H9 (cell line): Measurements from ENCODE around the gene GLIPR2. TPM values are rescaled to one million over a fixed set of nuclear protein-coding genes. Genes with fewer than 3 reads are reported as not detected.

ENCODE experiments used
- DNase-seq: peaks from one replicate; pipeline ENCODE4 v3.0.0-alpha.2; 2017
- H2AFZ ChIP-seq: one replicate; pipeline ENCODE4 v1.6.1; 2013; ENCODE audit warnings: mild to moderate bottlenecking, low read length, control low read depth, moderate library complexity
- H2AK5ac ChIP-seq: 2 replicates; pipeline ENCODE4 v1.6.1; 2013; ENCODE audit warnings: low read length, control low read depth, mixed read lengths; ENCODE audit not compliant: insufficient read length
- H2BK120ac ChIP-seq: one replicate; pipeline ENCODE4 v1.6.1; 2013; ENCODE audit warnings: low read depth, mild to moderate bottlenecking, low read length, control low read depth, inconsistent platforms; ENCODE audit not compliant: poor library complexity, severe bottlenecking
- H2BK12ac ChIP-seq: 2 replicates; pipeline ENCODE4 v1.6.1; 2013; ENCODE audit warnings: low read length, control low read depth, mixed read lengths, low read depth; ENCODE audit not compliant: insufficient read length
- H2BK15ac ChIP-seq: 2 replicates; pipeline ENCODE4 v1.6.1; 2013; ENCODE audit warnings: low read depth, low read length, control low read depth
- H2BK20ac ChIP-seq: one replicate; pipeline ENCODE4 v1.6.1; 2013; ENCODE audit warnings: low read depth, mild to moderate bottlenecking, low read length, control low read depth, inconsistent platforms; ENCODE audit not compliant: poor library complexity, severe bottlenecking
- H2BK5ac ChIP-seq: 2 replicates; pipeline ENCODE4 v1.6.1; 2013; ENCODE audit warnings: low read length, control low read depth, mixed read lengths; ENCODE audit not compliant: insufficient read length
- H3K14ac ChIP-seq: 2 replicates; pipeline ENCODE4 v1.6.1; 2013; ENCODE audit warnings: low read length, control low read depth; ENCODE audit not compliant: insufficient read depth
- H3K18ac ChIP-seq: 2 replicates; pipeline ENCODE4 v1.6.1; 2013; ENCODE audit warnings: low read depth, mild to moderate bottlenecking, mixed read lengths, low read length, control low read depth; ENCODE audit not compliant: insufficient read length
- H3K23ac ChIP-seq: 2 replicates; pipeline ENCODE4 v1.6.1; 2013; ENCODE audit warnings: low read length, control low read depth, mixed read lengths, low read depth; ENCODE audit not compliant: insufficient read length
- H3K23me2 ChIP-seq: 2 replicates; pipeline ENCODE4 v1.6.1; 2013; ENCODE audit warnings: low read depth, mild to moderate bottlenecking, mixed read lengths, low read length, control low read depth; ENCODE audit not compliant: insufficient read length, poor library complexity, severe bottlenecking
- H3K27ac ChIP-seq: 2 replicates; pipeline ENCODE4 v1.5.1; 2013; ENCODE audit warnings: low read length, control low read depth, mixed read lengths, low read depth; ENCODE audit not compliant: insufficient read length
- H3K27me3 ChIP-seq: 2 replicates; pipeline ENCODE4 v1.6.1; 2013; ENCODE audit warnings: low read length, control low read depth, inconsistent platforms; ENCODE audit not compliant: insufficient read depth
- H3K4ac ChIP-seq: 2 replicates; pipeline ENCODE4 v1.6.1; 2013; ENCODE audit warnings: low read depth, mild to moderate bottlenecking, control low read depth, inconsistent platforms, low read length, moderate library complexity
- H3K4me1 ChIP-seq: 2 replicates; pipeline ENCODE4 v1.6.1; 2013; ENCODE audit warnings: low read length, control low read depth, inconsistent platforms; ENCODE audit not compliant: insufficient read depth
- H3K4me2 ChIP-seq: 2 replicates; pipeline ENCODE4 v1.6.1; 2013; ENCODE audit warnings: low read length, control low read depth, mixed read lengths; ENCODE audit not compliant: insufficient read length, insufficient read depth
- H3K56ac ChIP-seq: 2 replicates; pipeline ENCODE4 v1.6.1; 2013; ENCODE audit warnings: low read depth, mild to moderate bottlenecking, mixed read lengths, low read length, control low read depth; ENCODE audit not compliant: insufficient read length
- H3K79me1 ChIP-seq: 2 replicates; pipeline ENCODE4 v1.6.1; 2013; ENCODE audit warnings: low read depth, mild to moderate bottlenecking, moderate library complexity, low read length, control low read depth, inconsistent platforms; ENCODE audit not compliant: insufficient read depth, poor library complexity, severe bottlenecking
- H3K79me2 ChIP-seq: 2 replicates; pipeline ENCODE4 v1.6.1; 2013; ENCODE audit warnings: low read length, control low read depth, inconsistent platforms; ENCODE audit not compliant: insufficient read depth
- H3K9ac ChIP-seq: 2 replicates; pipeline ENCODE4 v1.6.1; 2013; ENCODE audit warnings: low read length, control low read depth, mixed read lengths; ENCODE audit not compliant: insufficient read length; ENCODE audit errors: extremely low read depth
- H3K9me3 ChIP-seq: one replicate; pipeline ENCODE4 v1.6.1; 2013; ENCODE audit warnings: low read depth, low read length, inconsistent platforms; ENCODE audit not compliant: control insufficient read depth
- H3T11ph ChIP-seq: one replicate; pipeline ENCODE4 v1.6.1; 2013; ENCODE audit warnings: mild to moderate bottlenecking, low read length, control low read depth, inconsistent platforms
- H4K20me1 ChIP-seq: one replicate; pipeline ENCODE4 v1.6.1; 2013; ENCODE audit not compliant: control insufficient read depth, insufficient read length, insufficient read depth
- H4K5ac ChIP-seq: 2 replicates; pipeline ENCODE4 v1.6.1; 2013; ENCODE audit warnings: low read depth, mild to moderate bottlenecking, mixed read lengths, low read length, control low read depth; ENCODE audit not compliant: insufficient read length
- H4K8ac ChIP-seq: replicated peaks from 2 replicates; pipeline ENCODE4 v1.6.1; 2013; ENCODE audit warnings: low read length, control low read depth, mixed read lengths, low read depth; ENCODE audit not compliant: insufficient read length
- H4K91ac ChIP-seq: 2 replicates; pipeline ENCODE4 v1.6.1; 2013; ENCODE audit warnings: low read depth, mild to moderate bottlenecking, moderate library complexity, mixed read lengths, low read length, control low read depth; ENCODE audit not compliant: insufficient read length
- H3K27ac Mint-ChIP-seq, 3 experiments: 2 replicates in 2 of 3; 3 replicates in 1 of 3; pipeline ENCODE4 v1.8.0; 2020 to 2021; ENCODE audit warnings: mixed read lengths in 3 of 3, mild to moderate bottlenecking in 1 of 3, moderate library complexity in 1 of 3
- H3K27me3 Mint-ChIP-seq: 2 replicates; pipeline ENCODE4 v1.8.0; 2021; ENCODE audit warnings: low read depth, mild to moderate bottlenecking, moderate library complexity, mixed read lengths
- H3K36me3 Mint-ChIP-seq, 3 experiments: 2 replicates in 2 of 3; 3 replicates in 1 of 3; pipeline ENCODE4 v1.8.0; 2020 to 2021; ENCODE audit warnings: low read depth in 3 of 3, mixed read lengths in 3 of 3; ENCODE audit not compliant: insufficient read depth in 1 of 3
- H3K4me1 Mint-ChIP-seq, 2 experiments: 2 replicates each; pipeline ENCODE4 v1.8.0; 2020; ENCODE audit warnings: mixed read lengths in 2 of 2
- H3K4me3 Mint-ChIP-seq, 2 experiments: 2 replicates in 1 of 2; 3 replicates in 1 of 2; pipeline ENCODE4 v1.8.0; 2020 to 2021; ENCODE audit warnings: mild to moderate bottlenecking in 2 of 2, mixed read lengths in 2 of 2, moderate library complexity in 1 of 2
- H3K9me3 Mint-ChIP-seq, 2 experiments: 2 replicates in 1 of 2; 3 replicates in 1 of 2; pipeline ENCODE4 v1.8.0; 2020; ENCODE audit warnings: mild to moderate bottlenecking in 2 of 2, mixed read lengths in 2 of 2, moderate library complexity in 1 of 2
- WGBS: extraction: QIAGEN DNeasy Blood & Tissue Kit; methylation state at CpG from one replicate; pipeline ENCODE4 v1.1.7; 2013; ENCODE audit warnings: missing lambda C conversion rate, low lambda C conversion rate, mixed read lengths; ENCODE audit not compliant: insufficient read length; ENCODE audit errors: extremely low coverage; 5-methylcytosine and 5-hydroxymethylcytosine counted together
- total RNA-seq: library from RNA; stranded (reverse); gene quantifications from 2 replicates; pipeline ENCODE4 v1.2.1, GENCODE V29; 2021
- TF ChIP-seq, protein P1 (sequence below): fragments of 200-600 bp; sonication (generic); conservative IDR thresholded peaks from 3 replicates; pipeline ENCODE4 v1.8.0; 2021; ENCODE audit warnings: antibody characterized with exemption, mild to moderate bottlenecking

Gene GLIPR2
- total RNA-seq, 1 experiment from 2014 or later: 10.0 TPM

DNA sequence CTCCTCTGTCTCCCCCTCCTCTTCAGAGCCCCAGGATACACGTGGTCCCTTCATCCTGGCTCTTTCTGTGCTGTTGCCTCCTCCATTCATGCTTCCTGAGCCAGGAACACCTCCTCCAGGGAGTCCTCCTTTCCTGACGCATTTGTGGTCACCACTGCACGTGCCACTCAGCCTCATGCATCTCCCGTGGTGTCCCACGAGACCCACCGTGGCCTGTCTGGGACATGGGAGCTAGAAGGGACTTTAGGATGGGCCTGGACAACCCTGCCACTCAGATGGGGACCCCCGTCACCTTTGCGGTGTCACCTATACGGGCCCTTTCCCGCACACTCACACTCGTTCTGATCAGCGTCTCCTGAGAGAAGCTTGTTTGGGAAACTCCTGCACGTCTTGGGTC is 6.7 kb downstream of the GLIPR2 start:
- H2BK20ac ChIP-seq: no peak overlapping the region
- no peaks in the 10 kb centered on the region for H3K79me1 ChIP-seq
- no peak overlapping the region for H4K8ac ChIP-seq
- H3K56ac ChIP-seq: no peak overlapping the region
- no peak overlapping the region for H3K4me2 ChIP-seq
- no peak overlapping the region for H2AK5ac ChIP-seq
- no peak overlapping the region for H3K27ac ChIP-seq
- Mint-ChIP-seq H3K9me3 (peaks cover 12 to 13% of the 10 kb centered on the region in 2 experiments), H3K4me3 (no peak overlapping the region), H3K27ac (no peak overlapping the region), H3K4me1 (peaks cover 0 to 8% of the 10 kb centered on the region in 2 experiments; a peak in 1 of 4 replicates), H3K36me3 (peaks cover 13 to 19% (median 16%) of the 10 kb centered on the region in 3 experiments; a peak in 6 of 7 replicates), H3K27me3 (peaks cover 53% of the 10 kb centered on the region)
- no peak overlapping the region for H3K4ac ChIP-seq
- H4K91ac ChIP-seq: no peak overlapping the region
- H3K79me2 ChIP-seq: no peaks in the 10 kb centered on the region
- no peak overlapping the region for H3K9ac ChIP-seq
- no peaks in the 10 kb centered on the region for H3K9me3 ChIP-seq
- no peak overlapping the region for H2BK120ac ChIP-seq
- H3K18ac ChIP-seq: no peak overlapping the region
- no CpG with 5 or more reads among the region's 13 CpGs for WGBS
- TF ChIP-seq, protein P1, sequence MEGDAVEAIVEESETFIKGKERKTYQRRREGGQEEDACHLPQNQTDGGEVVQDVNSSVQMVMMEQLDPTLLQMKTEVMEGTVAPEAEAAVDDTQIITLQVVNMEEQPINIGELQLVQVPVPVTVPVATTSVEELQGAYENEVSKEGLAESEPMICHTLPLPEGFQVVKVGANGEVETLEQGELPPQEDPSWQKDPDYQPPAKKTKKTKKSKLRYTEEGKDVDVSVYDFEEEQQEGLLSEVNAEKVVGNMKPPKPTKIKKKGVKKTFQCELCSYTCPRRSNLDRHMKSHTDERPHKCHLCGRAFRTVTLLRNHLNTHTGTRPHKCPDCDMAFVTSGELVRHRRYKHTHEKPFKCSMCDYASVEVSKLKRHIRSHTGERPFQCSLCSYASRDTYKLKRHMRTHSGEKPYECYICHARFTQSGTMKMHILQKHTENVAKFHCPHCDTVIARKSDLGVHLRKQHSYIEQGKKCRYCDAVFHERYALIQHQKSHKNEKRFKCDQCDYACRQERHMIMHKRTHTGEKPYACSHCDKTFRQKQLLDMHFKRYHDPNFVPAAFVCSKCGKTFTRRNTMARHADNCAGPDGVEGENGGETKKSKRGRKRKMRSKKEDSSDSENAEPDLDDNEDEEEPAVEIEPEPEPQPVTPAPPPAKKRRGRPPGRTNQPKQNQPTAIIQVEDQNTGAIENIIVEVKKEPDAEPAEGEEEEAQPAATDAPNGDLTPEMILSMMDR: no peak
- no peak overlapping the region for H3T11ph ChIP-seq
- no peak overlapping the region for H3K23ac ChIP-seq
- DNase-seq: no peak
- H3K23me2 ChIP-seq: no peaks in the 10 kb centered on the region
- H2AFZ ChIP-seq: no peak overlapping the region
- no peaks in the 10 kb centered on the region for H4K20me1 ChIP-seq
- H4K5ac ChIP-seq: no peak overlapping the region
- no peak overlapping the region for H2BK15ac ChIP-seq
- no peak overlapping the region for H2BK5ac ChIP-seq
- H3K4me1 ChIP-seq: no peaks in the 10 kb centered on the region
- H3K27me3 ChIP-seq: peaks cover 9% of the 10 kb centered on the region; the same call in 1 of the 2 replicates
- no peak overlapping the region; the same call in 1 of the 2 replicates for H3K14ac ChIP-seq
- no peak overlapping the region for H2BK12ac ChIP-seq
